GM21360 (cell line): ENCODE results near the gene PGA4.
"Not testable (repeated sequence)": the region's sequence is repeated elsewhere in the genome, so short reads cannot be mapped to it uniquely, and the experiment has no call there.

Source experiments
- ATAC-seq: cut with Tn5 transposase; IDR thresholded peaks from one replicate; pipeline ENCODE4 v1.9.1; 2021; ENCODE audit warnings: mild to moderate bottlenecking, moderate library complexity; ENCODE audit not compliant: unreplicated experiment

The PGA4 gene

DNA sequence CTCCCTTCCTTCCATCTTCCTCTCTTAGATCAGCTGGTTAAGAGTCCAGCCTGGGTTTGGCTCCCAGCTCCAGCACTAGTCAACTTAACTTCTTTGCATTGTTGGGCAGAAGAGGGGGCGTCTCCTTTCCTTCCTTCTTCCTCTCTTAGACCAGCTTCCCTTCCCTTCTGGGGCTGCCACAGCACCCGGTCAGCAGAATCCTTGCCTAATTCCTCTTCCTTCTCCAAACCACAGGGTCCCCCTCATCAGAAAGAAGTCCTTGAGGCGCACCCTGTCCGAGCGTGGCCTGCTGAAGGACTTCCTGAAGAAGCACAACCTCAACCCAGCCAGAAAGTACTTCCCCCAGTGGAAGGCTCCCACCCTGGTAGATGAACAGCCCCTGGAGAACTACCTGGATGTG is 18.3 kb upstream of the PGA4 start:
- ATAC-seq, result not testable (repeated sequence)

DNA sequence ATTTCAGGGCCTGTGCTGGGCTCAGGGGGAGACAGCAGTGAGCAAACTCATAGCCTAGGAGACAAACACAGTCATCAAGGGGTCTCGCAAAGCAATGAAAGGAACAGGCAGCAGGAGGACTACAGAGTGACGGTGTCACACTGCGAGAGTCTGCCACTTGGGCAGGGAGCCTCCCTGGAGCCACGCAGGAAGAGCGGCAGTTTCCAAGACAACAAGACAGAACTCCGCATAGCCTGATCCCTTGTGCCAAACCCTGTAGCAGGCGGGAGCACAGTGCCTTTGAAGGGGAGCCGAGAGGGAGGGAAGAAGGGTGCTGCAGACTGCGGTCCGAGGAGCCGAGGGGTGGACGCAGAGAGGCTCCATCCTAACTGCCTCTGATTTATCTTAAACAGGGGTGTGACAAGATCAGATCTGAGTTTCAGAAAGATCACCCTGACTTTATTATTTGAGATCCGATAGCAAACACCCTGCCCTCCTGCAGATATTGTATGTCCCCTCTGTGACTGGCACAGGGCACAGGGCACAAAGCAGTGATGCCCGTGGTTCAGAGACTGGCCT is 17.6 kb upstream of the PGA4 start:
- not testable (repeated sequence) for ATAC-seq

GRCh38 chr11:61207636-61208310 is 14.4 kb upstream of the PGA4 start:
- not testable (repeated sequence) for ATAC-seq

GRCh38 chr11:61210629-61211028 is 11.5 kb upstream of the PGA4 start:
- not testable (repeated sequence) for ATAC-seq

DNA sequence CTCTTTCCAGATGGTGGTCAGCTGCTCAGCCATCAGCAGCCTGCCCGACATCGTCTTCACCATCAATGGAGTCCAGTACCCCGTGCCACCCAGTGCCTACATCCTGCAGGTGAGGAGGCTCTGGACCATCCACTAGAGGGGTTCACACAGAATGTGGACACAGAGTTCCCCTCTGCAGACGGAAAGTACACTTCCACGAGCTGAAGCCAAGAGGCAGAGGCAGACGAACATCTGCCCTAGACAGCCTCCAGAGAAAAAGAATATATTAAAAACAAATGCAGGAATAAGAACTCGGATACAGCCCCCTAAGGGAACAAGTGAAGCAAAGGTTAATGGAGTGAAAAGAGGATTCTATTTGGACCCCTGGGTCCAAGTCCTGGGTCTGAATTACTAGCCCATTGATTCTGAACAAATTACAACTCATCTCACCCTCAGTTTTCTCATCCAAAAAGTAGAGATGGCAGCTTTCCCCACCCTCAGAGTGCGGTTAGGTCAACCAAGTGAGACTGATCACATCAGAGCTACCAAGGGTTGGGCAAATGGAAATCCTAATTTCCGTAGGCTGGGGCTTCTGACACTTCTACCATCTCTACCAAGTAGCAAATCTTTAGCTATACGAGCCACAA is 10.7 kb upstream of the PGA4 start:
- ATAC-seq, result not testable (repeated sequence)

GRCh38 chr11:61212202-61212601 is 9.9 kb upstream of the PGA4 start:
- ATAC-seq, result not testable (repeated sequence)

DNA sequence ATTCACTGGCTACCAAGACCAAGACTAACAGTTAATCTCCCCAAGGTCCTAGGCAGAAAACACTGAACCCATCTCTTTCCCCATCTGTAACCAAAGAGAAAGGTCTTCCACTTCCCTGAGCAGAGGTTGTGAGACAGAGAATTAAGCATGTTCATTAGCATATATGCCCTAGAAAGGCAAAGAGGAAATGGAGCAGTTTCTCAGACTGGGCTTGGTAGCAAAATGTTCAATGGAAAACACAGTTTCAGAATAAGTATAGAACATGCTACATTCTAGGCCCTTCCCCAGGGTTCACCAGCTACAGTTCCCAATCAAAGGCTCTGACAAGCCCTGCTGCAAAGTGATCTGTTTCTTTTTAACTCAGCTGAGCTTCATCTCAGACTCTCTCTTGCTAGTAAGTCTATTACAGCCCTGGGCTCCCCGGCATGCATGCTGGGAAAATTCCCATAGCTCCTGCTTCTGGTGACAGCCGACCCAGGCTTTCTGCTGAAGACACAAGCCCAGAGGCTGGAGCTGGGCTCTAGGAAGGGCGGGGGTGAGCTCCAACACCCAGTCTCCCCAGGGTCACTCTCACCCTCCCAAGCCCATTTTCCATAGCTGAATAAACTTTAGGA is 8.3 kb upstream of the PGA4 start:
- not testable (repeated sequence) for ATAC-seq

DNA sequence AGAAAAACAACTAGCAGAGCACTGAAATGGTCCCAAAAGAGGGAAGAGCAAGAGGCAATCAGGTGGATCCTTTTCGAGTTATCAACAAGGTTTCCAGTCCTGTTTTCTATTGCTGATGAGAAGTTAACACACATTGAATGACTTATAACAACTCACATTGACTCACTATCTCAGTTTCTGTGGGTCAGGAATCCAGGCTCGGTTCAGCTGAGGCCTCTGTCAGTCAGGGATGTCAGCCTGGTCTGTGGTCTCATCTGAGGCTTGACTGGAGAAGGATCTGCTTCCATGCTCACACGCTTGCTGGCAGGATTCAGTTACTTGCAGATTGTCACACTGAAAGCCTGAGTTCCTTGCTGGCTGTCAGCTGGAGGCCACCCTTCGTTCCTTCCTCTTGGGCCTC is 3.8 kb upstream of the PGA4 start:
- not testable (repeated sequence) for ATAC-seq

GRCh38 chr11:61219016-61219415 is 3.1 kb upstream of the PGA4 start:
- not testable (repeated sequence) for ATAC-seq

- not testable (repeated sequence) for ATAC-seq
Measured at GRCh38 chr11:61222692-61223091, 545 bp downstream of the PGA4 start.

DNA sequence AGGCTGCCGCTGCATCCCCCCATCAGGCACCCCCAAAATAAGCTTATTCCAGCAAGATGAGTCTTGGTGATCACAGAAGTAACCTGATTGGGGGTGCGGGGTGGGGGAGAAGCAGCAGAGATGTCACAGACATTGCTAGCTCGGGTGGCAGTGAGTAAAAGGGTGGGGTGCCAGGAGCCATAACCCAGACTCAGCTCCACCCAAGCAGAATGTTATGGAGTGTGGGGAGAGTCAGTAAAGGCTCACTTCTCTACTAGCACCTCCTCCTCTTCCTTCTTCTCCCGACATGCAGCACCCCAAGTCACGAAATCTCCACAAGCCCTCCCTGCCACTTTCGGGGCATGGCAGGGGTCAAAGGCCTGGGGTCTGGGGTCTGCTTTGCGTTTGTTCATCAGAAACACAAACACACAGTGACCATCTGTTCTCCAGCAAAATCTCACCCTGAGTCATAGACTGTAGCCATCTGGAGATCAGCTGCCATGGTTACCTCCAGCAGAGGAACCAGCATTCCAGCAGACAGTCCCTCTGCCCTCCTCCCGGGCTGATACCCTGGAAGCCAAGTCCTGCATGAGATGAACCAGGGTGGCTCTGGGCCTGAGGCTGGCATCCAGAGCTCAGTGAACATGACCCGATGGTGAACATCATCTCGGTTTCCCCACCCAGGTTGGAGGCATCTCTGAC is 4.5 kb downstream of the PGA4 start:
- not testable (repeated sequence) for ATAC-seq

- ATAC-seq, result not testable (repeated sequence)
Measured at GRCh38 chr11:61229458-61229857, 7.3 kb downstream of the PGA4 start.

DNA sequence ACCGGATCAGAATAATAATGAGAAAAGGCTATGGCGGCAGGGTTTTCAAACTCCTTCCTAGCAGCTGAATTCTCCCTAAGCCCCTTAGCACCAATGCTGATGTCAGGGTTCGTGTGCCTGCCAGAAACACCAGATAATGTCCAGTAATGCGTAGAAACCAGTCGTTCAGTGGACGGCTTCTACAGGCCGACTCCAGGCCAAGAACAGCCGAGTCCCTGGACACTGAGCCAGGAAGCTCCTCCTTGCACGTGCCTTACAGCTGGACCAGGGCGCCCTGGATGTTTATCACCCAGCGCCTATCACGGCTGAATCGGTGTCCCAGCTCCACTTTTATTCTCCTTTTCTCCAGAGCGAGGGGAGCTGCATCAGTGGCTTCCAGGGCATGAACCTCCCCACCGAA is 8.9 kb downstream of the PGA4 start:
- ATAC-seq, result not testable (repeated sequence)

- not testable (repeated sequence) for ATAC-seq
Measured at GRCh38 chr11:61231585-61231984, 9.4 kb downstream of the PGA4 start.

DNA sequence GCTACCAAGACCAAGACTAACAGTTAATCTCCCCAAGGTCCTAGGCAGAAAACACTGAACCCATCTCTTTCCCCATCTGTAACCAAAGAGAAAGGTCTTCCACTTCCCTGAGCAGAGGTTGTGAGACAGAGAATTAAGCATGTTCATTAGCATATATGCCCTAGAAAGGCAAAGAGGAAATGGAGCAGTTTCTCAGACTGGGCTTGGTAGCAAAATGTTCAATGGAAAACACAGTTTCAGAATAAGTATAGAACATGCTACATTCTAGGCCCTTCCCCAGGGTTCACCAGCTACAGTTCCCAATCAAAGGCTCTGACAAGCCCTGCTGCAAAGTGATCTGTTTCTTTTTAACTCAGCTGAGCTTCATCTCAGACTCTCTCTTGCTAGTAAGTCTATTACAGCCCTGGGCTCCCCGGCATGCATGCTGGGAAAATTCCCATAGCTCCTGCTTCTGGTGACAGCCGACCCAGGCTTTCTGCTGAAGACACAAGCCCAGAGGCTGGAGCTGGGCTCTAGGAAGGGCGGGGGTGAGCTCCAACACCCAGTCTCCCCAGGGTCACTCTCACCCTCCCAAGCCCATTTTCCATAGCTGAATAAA is 10.5 kb downstream of the PGA4 start:
- not testable (repeated sequence) for ATAC-seq

DNA sequence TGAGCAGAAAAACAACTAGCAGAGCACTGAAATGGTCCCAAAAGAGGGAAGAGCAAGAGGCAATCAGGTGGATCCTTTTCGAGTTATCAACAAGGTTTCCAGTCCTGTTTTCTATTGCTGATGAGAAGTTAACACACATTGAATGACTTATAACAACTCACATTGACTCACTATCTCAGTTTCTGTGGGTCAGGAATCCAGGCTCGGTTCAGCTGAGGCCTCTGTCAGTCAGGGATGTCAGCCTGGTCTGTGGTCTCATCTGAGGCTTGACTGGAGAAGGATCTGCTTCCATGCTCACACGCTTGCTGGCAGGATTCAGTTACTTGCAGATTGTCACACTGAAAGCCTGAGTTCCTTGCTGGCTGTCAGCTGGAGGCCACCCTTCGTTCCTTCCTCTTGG is 15.0 kb downstream of the PGA4 start:
- not testable (repeated sequence) for ATAC-seq

- not testable (repeated sequence) for ATAC-seq
Measured at GRCh38 chr11:61240288-61240687, 18.1 kb downstream of the PGA4 start.

DNA sequence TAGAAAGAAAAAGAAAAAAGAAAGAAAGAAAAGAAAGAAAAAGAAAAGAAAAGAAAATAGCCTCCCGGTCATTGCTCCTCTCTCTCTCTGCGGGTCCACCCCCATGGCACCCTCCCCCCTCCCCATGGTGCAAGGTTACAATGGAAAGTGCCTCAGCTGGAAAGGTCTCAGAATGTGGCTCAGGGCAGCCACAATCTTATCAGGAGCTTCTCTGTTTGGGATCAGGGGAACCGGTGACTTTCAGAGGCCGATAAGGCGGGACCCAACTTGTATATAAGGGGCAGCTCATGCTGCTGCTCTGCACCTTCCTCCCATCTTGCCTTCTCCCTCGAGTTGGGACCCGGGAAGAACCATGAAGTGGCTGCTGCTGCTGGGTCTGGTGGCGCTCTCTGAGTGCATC is 18.7 kb downstream of the PGA4 start, which contains the start of gene PGA5:
Gene PGA5 (plus strand): TSS at position 301 of the 400 bp plus-strand sequence. CDS start 52 bp downstream, at position 353.
- ATAC-seq, result not testable (repeated sequence)

- ATAC-seq, result not testable (repeated sequence)
Measured at GRCh38 chr11:61241526-61241925, 19.4 kb downstream of the PGA4 start.

DNA sequence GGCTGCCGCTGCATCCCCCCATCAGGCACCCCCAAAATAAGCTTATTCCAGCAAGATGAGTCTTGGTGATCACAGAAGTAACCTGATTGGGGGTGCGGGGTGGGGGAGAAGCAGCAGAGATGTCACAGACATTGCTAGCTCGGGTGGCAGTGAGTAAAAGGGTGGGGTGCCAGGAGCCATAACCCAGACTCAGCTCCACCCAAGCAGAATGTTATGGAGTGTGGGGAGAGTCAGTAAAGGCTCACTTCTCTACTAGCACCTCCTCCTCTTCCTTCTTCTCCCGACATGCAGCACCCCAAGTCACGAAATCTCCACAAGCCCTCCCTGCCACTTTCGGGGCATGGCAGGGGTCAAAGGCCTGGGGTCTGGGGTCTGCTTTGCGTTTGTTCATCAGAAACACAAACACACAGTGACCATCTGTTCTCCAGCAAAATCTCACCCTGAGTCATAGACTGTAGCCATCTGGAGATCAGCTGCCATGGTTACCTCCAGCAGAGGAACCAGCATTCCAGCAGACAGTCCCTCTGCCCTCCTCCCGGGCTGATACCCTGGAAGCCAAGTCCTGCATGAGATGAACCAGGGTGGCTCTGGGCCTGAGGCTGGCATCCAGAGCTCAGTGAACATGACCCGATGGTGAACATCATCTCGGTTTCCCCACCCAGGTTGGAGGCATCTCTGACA is 23.3 kb downstream of the PGA4 start:
- not testable (repeated sequence) for ATAC-seq
